ENCODE results near the gene IFNE. TPM values are rescaled to one million over a fixed set of nuclear protein-coding genes. Genes with fewer than 3 reads are reported as not detected.

IFNE gene
- total RNA-seq, 1 donor from 2014 or later: not detected

DNA sequence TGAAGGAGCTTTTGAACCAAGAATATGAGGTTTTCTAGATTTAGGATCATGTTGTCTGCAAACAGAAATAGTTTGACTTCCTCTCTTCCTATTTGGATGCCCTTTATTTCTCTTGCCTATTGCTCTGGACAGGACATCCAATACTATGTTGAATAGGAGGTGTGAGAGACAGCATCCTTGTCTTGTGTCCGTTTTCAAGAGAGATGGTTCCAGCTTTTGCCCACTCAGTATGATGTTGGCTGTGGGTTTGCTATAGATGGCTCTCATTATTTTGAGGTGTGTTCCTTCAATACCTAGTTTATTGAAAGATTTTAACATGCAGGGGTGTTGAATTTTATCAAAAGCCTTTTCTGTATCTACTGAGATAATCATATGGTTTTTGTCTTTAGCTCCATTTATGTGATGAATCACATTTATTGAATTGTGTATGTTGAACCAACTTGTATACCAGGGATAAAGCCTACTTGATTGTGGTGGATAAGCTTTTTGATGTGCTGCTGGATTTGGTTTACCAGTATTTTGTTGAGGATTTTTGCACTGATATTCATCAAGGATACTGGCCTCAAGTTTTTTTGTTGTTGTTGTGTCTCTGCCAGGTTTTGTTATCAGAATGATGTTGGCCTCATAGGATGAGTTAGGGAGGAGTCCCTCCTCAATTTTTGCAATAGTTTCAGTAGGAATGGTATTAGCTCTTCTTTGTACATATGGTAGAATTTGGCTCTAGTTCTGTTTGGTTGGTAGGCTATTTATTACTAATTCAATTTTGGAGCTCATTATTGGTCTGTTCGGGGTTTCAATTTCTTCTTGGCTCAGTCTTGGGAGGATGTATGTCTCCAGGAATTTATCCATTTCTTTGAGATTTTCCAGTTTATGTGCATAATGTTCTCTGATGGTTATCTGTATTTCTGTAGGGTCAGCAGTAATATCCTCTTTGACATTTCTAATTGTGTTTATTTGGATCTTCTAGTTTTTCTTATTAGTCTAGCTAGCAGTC is 41.2 kb upstream of the IFNE start:
- DNase-seq (no peak), ATAC-seq (no peak)
- no peak overlapping the region for H3K4me3 ChIP-seq
- TF ChIP-seq, protein P1, sequence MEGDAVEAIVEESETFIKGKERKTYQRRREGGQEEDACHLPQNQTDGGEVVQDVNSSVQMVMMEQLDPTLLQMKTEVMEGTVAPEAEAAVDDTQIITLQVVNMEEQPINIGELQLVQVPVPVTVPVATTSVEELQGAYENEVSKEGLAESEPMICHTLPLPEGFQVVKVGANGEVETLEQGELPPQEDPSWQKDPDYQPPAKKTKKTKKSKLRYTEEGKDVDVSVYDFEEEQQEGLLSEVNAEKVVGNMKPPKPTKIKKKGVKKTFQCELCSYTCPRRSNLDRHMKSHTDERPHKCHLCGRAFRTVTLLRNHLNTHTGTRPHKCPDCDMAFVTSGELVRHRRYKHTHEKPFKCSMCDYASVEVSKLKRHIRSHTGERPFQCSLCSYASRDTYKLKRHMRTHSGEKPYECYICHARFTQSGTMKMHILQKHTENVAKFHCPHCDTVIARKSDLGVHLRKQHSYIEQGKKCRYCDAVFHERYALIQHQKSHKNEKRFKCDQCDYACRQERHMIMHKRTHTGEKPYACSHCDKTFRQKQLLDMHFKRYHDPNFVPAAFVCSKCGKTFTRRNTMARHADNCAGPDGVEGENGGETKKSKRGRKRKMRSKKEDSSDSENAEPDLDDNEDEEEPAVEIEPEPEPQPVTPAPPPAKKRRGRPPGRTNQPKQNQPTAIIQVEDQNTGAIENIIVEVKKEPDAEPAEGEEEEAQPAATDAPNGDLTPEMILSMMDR (IDR thresholded peaks at IDR 0.05): no peak
- no peaks in the 10 kb centered on the region for H3K4me1 ChIP-seq
- H3K27ac ChIP-seq: no peak overlapping the region
- H3K27me3 ChIP-seq: no peaks in the 10 kb centered on the region
- intact Hi-C loops (cut with DNase I): no loop called here
- H3K36me3 ChIP-seq: no peaks in the 10 kb centered on the region
- H3K9me3 ChIP-seq: no peaks in the 10 kb centered on the region

- no peak for DNase-seq
- Histone ChIP-seq H3K36me3 (no peaks in the 10 kb centered on the region), H3K27me3 (no peaks in the 10 kb centered on the region), H3K4me1 (no peaks in the 10 kb centered on the region), H3K9me3 (no peaks in the 10 kb centered on the region), H3K4me3 (no peak overlapping the region), H3K27ac (no peak overlapping the region)
- no peak for ATAC-seq
- TF ChIP-seq, protein P1 (IDR thresholded peaks at IDR 0.05): no peak
- intact Hi-C loops (cut with DNase I): no loop called here
Measured at GRCh38 chr9:21522348-21522747, 40.2 kb upstream of the IFNE start.

DNA sequence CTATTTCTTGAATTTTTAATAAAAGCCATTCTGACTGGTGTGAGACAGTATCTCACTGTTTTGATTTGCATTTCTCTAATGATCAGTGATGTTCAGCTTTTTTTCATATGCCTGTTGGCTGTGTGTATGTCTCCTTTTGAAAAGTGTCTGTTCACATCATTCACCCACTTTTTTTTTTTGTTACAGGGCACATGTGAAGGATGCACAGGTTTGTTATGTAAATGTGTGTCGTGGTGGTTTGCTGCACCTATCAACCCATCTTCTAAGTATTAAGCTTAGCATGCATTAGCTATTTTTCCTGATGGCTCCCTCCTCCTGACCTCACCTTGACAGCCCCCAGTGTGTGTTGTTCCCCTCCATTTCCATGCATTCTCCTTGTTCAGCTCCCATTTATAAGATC is 39.3 kb upstream of the IFNE start:
- DNase-seq (no peak), ATAC-seq (no peak)
- H3K27ac ChIP-seq: no peak overlapping the region
- no peaks in the 10 kb centered on the region for H3K27me3 ChIP-seq
- TF ChIP-seq, protein P1 (IDR thresholded peaks at IDR 0.05): no peak
- H3K4me1 ChIP-seq: no peaks in the 10 kb centered on the region
- no peak overlapping the region for H3K4me3 ChIP-seq
- intact Hi-C loops (cut with DNase I): no loop called here
- H3K9me3 ChIP-seq: no peaks in the 10 kb centered on the region
- H3K36me3 ChIP-seq: no peaks in the 10 kb centered on the region

DNA sequence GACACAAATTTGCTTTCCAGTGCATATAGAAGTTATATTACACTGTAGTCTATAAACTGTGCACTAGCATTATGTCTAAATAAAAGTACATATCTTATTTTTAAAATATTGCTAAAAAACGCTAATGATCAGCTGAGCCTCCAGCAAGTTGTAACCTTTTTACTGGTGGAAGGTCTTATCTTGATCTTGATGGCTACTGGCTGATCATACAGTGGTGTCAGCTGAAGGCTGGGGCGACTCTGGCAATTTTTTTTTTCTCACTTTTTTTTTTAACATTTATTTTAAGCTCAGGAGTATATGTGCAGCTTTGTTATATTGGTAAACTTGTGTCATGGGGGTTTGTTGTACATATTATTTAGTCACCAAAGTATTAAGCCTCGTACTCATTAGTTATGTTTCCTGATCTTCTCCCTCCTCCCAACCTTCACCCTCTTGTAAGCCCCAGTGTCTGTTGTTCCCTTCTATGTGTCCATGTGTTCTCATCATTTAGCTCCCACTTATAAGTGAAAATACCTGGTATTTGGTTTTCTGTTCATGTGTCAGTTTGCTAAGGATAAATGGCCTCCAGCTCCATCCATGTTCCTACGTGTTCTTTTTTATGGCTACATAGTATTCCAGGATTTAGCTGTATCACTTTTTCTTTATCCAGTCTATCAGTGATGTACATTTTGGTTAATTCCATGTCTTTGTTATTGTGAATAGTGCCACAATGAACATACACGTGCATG is 38.6 kb upstream of the IFNE start:
- no peak overlapping the region for H3K27ac ChIP-seq
- no peaks in the 10 kb centered on the region for H3K4me1 ChIP-seq
- no peaks in the 10 kb centered on the region for H3K27me3 ChIP-seq
- H3K4me3 ChIP-seq: no peak overlapping the region
- no peaks in the 10 kb centered on the region for H3K9me3 ChIP-seq
- intact Hi-C loops (cut with DNase I): no loop called here
- no peak for DNase-seq
- TF ChIP-seq, protein P1 (IDR thresholded peaks at IDR 0.05): no peak
- H3K36me3 ChIP-seq: no peaks in the 10 kb centered on the region
- no peak for ATAC-seq

GRCh38 chr9:21519855-21520434 is 37.8 kb upstream of the IFNE start:
- Histone ChIP-seq H3K9me3 (no peaks in the 10 kb centered on the region), H3K27me3 (no peaks in the 10 kb centered on the region), H3K36me3 (no peaks in the 10 kb centered on the region), H3K4me3 (no peak overlapping the region), H3K27ac (no peak overlapping the region), H3K4me1 (no peaks in the 10 kb centered on the region)
- intact Hi-C loops (cut with DNase I): no loop called here
- TF ChIP-seq, protein P1 (IDR thresholded peaks at IDR 0.05): no peak
- DNase-seq: no peak
- no peak for ATAC-seq
